Loucy (cell line): ENCODE measurements around the gene SLC7A11.

Experiments
- H2AFZ ChIP-seq: fragments of 200-600 bp; sonication (generic); 2 replicates; pipeline ENCODE4 v1.6.0; 2016; ENCODE audit warnings: antibody characterized with exemption, mild to moderate bottlenecking, low read length, moderate library complexity
- H3F3A ChIP-seq: fragments of 200-600 bp; 2 replicates; pipeline ENCODE4 v1.6.0; 2016; ENCODE audit warnings: antibody characterized with exemption, low read depth, mild to moderate bottlenecking
- H3K27me3 ChIP-seq: fragments of 200-600 bp; sonication (generic); 2 replicates; pipeline ENCODE4 v1.6.1; 2014; ENCODE audit warnings: low read length, mild to moderate bottlenecking; ENCODE audit not compliant: insufficient read depth, poor library complexity, severe bottlenecking
- H3K36me3 ChIP-seq: fragments of 200-600 bp; sonication (generic); 2 replicates; pipeline ENCODE4 v1.6.1; 2016; ENCODE audit warnings: low read length; ENCODE audit not compliant: insufficient read depth
- H3K4me1 ChIP-seq: fragments of 200-600 bp; sonication (generic); 2 replicates; pipeline ENCODE4 v1.5.1; 2014; ENCODE audit warnings: low read length, mild to moderate bottlenecking; ENCODE audit not compliant: insufficient read depth, poor library complexity, severe bottlenecking
- H3K4me2 ChIP-seq: fragments of 200-600 bp; sonication (generic); 2 replicates; pipeline ENCODE4 v1.6.0; 2014; ENCODE audit warnings: antibody characterized with exemption, low read length, low read depth, mild to moderate bottlenecking; ENCODE audit not compliant: poor library complexity, severe bottlenecking
- H3K4me3 ChIP-seq: fragments of 200-600 bp; sonication (generic); 2 replicates; pipeline ENCODE4 v1.5.1; 2014; ENCODE audit warnings: low read length, mild to moderate bottlenecking, mixed read lengths; ENCODE audit not compliant: poor library complexity, severe bottlenecking
- H3K79me2 ChIP-seq: fragments of 200-600 bp; sonication (generic); 2 replicates; pipeline ENCODE4 v1.6.1; 2014; ENCODE audit warnings: low read length; ENCODE audit not compliant: insufficient read depth
- H3K9ac ChIP-seq: fragments of 200-600 bp; sonication (generic); 2 replicates; pipeline ENCODE4 v1.6.0; 2014; ENCODE audit warnings: mild to moderate bottlenecking, low read depth, low read length, moderate library complexity; ENCODE audit not compliant: poor library complexity, severe bottlenecking
- H3K9me2 ChIP-seq: fragments of 200-600 bp; sonication (generic); replicated peaks from 2 replicates; pipeline ENCODE4 v1.6.1; 2016; ENCODE audit warnings: low read depth, low read length, mixed read lengths
- H3K9me3 ChIP-seq: fragments of 200-600 bp; sonication (generic); 2 replicates; pipeline ENCODE4 v1.6.1; 2014; ENCODE audit warnings: mild to moderate bottlenecking, antibody characterized with exemption, low read length, low read depth; ENCODE audit not compliant: insufficient read depth
- H4K20me1 ChIP-seq: fragments of 200-600 bp; sonication (generic); 2 replicates; pipeline ENCODE4 v1.6.0; 2014; ENCODE audit warnings: antibody characterized with exemption, low read length, mild to moderate bottlenecking; ENCODE audit not compliant: insufficient read depth, poor library complexity, severe bottlenecking
- CTCF ChIP-seq: fragments of 200-600 bp; sonication (generic); conservative IDR thresholded peaks from 2 replicates; pipeline ENCODE4 v1.5.1; 2014; ENCODE audit warnings: mild to moderate bottlenecking, antibody characterized with exemption, low read length
- EZH2phosphoT487 ChIP-seq: fragments of 200-600 bp; IDR thresholded peaks from 2 replicates; pipeline ENCODE4 v1.6.1; 2018; ENCODE audit warnings: antibody characterized with exemption, mild to moderate bottlenecking, moderate library complexity, borderline replicate concordance

SLC7A11 gene

DNA sequence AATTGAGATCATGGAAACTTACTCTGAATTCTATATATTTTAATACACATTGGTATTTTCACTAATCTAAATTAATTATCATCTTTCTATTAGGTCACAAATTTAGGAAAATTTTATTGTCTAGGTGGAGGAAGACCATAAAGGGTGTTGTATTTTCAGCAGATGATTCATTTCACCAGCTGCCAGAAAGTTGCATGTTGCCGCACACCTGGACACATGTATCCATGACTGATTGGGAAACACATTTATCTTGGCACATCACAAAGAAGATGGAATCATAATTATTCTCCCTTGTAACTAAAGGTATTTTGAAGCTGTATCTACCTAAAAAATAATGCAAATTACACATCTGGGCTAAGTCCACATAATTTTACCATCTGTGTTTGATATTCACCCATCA is 33.1 kb downstream of the SLC7A11 start:
- Histone ChIP-seq H3K9ac (no peak overlapping the region), H4K20me1 (no peaks in the 10 kb centered on the region), H3K9me2 (no peaks in the 10 kb centered on the region), H3K9me3 (no peaks in the 10 kb centered on the region), H3K27me3 (no peaks in the 10 kb centered on the region), H3K4me2 (no peak overlapping the region), H3K4me3 (no peak overlapping the region), H3F3A (no peaks in the 10 kb centered on the region), H3K4me1 (no peaks in the 10 kb centered on the region), H3K79me2 (no peaks in the 10 kb centered on the region), H2AFZ (no peak overlapping the region), H3K36me3 (no peaks in the 10 kb centered on the region)
- TF ChIP-seq EZH2phosphoT487 (no peak), CTCF (no peak)

DNA sequence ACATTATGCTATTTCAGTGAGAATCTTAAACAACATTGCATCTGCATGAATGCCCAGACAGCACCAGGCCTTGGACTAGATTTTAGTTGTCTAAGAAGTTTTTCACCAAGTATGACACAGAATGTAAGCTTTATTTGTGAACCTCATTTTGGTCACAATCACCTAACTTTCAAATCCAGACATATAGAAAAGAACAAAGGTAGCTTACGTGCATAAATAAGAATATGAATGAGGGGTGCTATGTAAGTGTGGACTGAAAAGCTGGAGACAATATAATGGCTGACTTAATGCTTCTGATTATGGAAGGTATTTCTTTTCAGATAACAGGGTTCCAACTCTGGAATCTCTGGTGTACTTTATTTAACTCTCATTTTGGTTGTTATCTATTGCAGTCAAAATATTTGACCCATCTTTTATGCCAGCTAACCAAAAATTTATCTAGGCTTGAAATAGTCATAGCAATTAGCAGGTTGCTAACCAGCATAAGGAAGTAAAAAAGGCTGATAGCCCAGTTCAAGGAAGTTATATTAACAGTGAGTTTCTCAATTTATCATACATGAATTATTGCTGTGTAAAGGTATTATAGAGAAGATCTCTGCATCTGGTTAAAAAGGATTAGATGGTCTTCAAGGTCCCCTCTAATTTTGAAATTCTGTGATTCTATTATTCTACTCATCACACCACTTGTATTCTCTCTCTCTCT is 36.5 kb downstream of the SLC7A11 start:
- no peaks in the 10 kb centered on the region for H3K79me2 ChIP-seq
- 0 out of 2 replicates have a peak overlapping the region, but pooled peaks have one; percentile 8 for H2AFZ ChIP-seq
- H3K9me3 ChIP-seq = no peaks in the 10 kb centered on the region
- no peak overlapping the region for H3K4me3 ChIP-seq
- no peaks in the 10 kb centered on the region for H3K27me3 ChIP-seq
- H3K4me1 ChIP-seq = peaks cover 4% of the 10 kb centered on the region
- no peaks in the 10 kb centered on the region for H3K36me3 ChIP-seq
- no peak overlapping the region for H3K4me2 ChIP-seq
- H3K9me2 ChIP-seq = no peaks in the 10 kb centered on the region
- H3K9ac ChIP-seq = no peak overlapping the region
- no peaks in the 10 kb centered on the region for H3F3A ChIP-seq
- no peaks in the 10 kb centered on the region for H4K20me1 ChIP-seq
- TF ChIP-seq EZH2phosphoT487 (no peak), CTCF (no peak)

DNA sequence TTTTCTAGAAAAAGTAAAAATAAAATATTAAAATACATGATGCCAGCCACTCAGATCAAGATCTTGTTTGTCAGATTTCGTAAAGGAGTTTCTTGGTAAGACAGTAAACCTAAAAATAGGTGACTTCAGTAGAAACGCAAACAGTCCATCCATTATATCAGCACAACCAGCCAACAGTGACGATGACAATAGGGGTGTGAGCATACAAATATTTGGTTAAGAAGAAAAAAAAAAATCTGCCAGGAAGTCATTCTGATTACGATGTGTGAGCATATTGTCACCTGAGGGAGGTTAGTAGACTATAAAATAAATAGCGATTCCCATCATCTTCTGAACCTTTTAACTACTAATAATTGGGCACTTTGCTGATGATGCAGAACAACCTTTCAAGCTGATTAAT is 37.6 kb downstream of the SLC7A11 start:
- Histone ChIP-seq H3K27me3 (no peaks in the 10 kb centered on the region), H3K9me3 (no peaks in the 10 kb centered on the region)

More for the DNA sequence above, 37.6 kb downstream of the SLC7A11 start:
- TF ChIP-seq CTCF (no peak), EZH2phosphoT487 (no peak)
- H3K4me2 ChIP-seq = no peak overlapping the region
- peaks cover 4% of the 10 kb centered on the region for H3K4me1 ChIP-seq
- no peaks in the 10 kb centered on the region for H3K9me2 ChIP-seq
- no peaks in the 10 kb centered on the region for H4K20me1 ChIP-seq
- H2AFZ ChIP-seq = no peak overlapping the region
- H3K4me3 ChIP-seq = no peak overlapping the region
- no peaks in the 10 kb centered on the region for H3K79me2 ChIP-seq
- H3K9ac ChIP-seq = no peak overlapping the region
- no peaks in the 10 kb centered on the region for H3K36me3 ChIP-seq
- no peaks in the 10 kb centered on the region for H3F3A ChIP-seq
